Breast epithelium (tissue), 4 donors: ENCODE data around the gene SLC39A11. TPM values are rescaled to one million over a fixed set of nuclear protein-coding genes. Genes with fewer than 3 reads are reported as not detected.
A peak's percentile ranks its signal among the peaks of the same experiment; 100 is the strongest.

Source experiments
- DNase-seq, 2 donors: peaks; one replicate each; pipeline ENCODE4 v3.0.0-alpha.2; 2019; ENCODE audit warnings: low spot score in 2 of 2
- H3K27ac ChIP-seq, 2 donors: fragments of 200-600 bp; sonication (generic) in 1 of 2; one replicate each; pipeline ENCODE4 v1.5.1; 2016 to 2019; ENCODE audit warnings: mild to moderate bottlenecking in 1 of 2
- H3K27me3 ChIP-seq, 2 donors: fragments of 200-600 bp; sonication (generic) in 1 of 2; one replicate each; pipeline versions ENCODE4 v1.5.1 to v1.6.0; 2017 to 2019; ENCODE audit warnings: control low read depth in 1 of 2, mild to moderate bottlenecking in 1 of 2
- H3K36me3 ChIP-seq: fragments of 200-600 bp; one replicate; pipeline ENCODE4 v1.5.1; 2019
- H3K4me1 ChIP-seq, 2 donors: fragments of 200-600 bp; sonication (generic); one replicate each; pipeline ENCODE4 v1.5.1; 2016 to 2019; ENCODE audit warnings: control low read depth in 1 of 2
- H3K4me3 ChIP-seq, 3 donors: fragments of 200-600 bp; sonication (generic); 1 replicate in 2 of 3; 2 replicates in 1 of 3; pipeline ENCODE4 v1.5.1; 2016 to 2019; ENCODE audit warnings: mild to moderate bottlenecking in 3 of 3, moderate library complexity in 2 of 3
- H3K9me3 ChIP-seq, 2 donors: fragments of 200-600 bp; sonication (generic) in 1 of 2; one replicate each; pipeline ENCODE4 v1.5.1; 2016 to 2019; ENCODE audit warnings: control low read depth in 1 of 2
- POLR2A ChIP-seq: fragments of 450-650 bp; IDR thresholded peaks from one replicate; pipeline ENCODE4 v1.6.1; 2016; ENCODE audit warnings: antibody characterized with exemption, mild to moderate bottlenecking, moderate library complexity
- POLR2AphosphoS5 ChIP-seq, 3 donors: sonication (generic); formaldehyde crosslinking; IDR thresholded peaks; one replicate each; pipeline ENCODE4 v1.6.1; 2017; ENCODE audit warnings: antibody characterized with exemption in 3 of 3
- intact Hi-C: fragments of 100-400 bp; cut with DNase I; formaldehyde crosslinking; loops from one replicate; pipeline ENCODE4 v1.15.1; 2023; ENCODE audit warnings: low total_unique reads
- total RNA-seq, 3 donors: library from RNA; depleted of rRNA; stranded (reverse); fragments of >200 nt; gene quantifications; one replicate each; pipeline ENCODE4 v1.1.0, GENCODE V29; 2016
- TF ChIP-seq, protein P1 (sequence below), 3 donors: fragments of 450-650 bp; IDR thresholded peaks; one replicate each; pipeline ENCODE4 v1.5.1; 2016 to 2017; ENCODE audit warnings: antibody characterized with exemption in 3 of 3, mild to moderate bottlenecking in 3 of 3, moderate library complexity in 3 of 3

Gene SLC39A11
- total RNA-seq, 3 donors from 2014 or later: 31.8 to 54.6 (median 47.0) TPM

DNA sequence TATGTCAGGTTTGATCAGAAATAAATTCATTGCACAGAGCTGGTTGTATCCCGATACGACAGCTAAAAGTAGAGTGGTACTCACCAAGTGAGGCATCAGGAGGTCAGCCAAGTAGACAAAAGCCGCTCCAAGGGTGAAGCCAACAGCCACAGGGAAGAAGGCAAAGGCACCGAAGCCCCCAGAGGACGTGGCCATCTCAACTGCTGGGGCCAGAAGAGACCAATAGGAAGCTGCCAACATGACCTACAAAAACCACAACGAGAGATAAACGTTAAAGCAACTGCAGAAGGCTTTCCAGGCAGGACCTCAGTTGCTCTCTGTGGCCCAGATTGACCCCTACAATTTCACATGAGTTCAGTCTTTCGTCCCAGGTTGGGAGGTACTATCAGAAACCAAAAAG is 61.0 kb downstream of the SLC39A11 start:
- H3K9me3 ChIP-seq: no peaks in the 10 kb centered on the region
- TF ChIP-seq POLR2A (no peak), POLR2AphosphoS5 (IDR thresholded peaks at IDR 0.05) (no peak)
- TF ChIP-seq, protein P1, sequence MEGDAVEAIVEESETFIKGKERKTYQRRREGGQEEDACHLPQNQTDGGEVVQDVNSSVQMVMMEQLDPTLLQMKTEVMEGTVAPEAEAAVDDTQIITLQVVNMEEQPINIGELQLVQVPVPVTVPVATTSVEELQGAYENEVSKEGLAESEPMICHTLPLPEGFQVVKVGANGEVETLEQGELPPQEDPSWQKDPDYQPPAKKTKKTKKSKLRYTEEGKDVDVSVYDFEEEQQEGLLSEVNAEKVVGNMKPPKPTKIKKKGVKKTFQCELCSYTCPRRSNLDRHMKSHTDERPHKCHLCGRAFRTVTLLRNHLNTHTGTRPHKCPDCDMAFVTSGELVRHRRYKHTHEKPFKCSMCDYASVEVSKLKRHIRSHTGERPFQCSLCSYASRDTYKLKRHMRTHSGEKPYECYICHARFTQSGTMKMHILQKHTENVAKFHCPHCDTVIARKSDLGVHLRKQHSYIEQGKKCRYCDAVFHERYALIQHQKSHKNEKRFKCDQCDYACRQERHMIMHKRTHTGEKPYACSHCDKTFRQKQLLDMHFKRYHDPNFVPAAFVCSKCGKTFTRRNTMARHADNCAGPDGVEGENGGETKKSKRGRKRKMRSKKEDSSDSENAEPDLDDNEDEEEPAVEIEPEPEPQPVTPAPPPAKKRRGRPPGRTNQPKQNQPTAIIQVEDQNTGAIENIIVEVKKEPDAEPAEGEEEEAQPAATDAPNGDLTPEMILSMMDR (IDR thresholded peaks at IDR 0.05): no peak
- no peak overlapping the region for H3K27ac ChIP-seq
- H3K4me1 ChIP-seq: no peaks in the 10 kb centered on the region
- H3K4me3 ChIP-seq: no peak overlapping the region
- no peaks in the 10 kb centered on the region for H3K27me3 ChIP-seq
- no peaks in the 10 kb centered on the region for H3K36me3 ChIP-seq
- no peak for DNase-seq
- intact Hi-C loops: no loop called here

DNA sequence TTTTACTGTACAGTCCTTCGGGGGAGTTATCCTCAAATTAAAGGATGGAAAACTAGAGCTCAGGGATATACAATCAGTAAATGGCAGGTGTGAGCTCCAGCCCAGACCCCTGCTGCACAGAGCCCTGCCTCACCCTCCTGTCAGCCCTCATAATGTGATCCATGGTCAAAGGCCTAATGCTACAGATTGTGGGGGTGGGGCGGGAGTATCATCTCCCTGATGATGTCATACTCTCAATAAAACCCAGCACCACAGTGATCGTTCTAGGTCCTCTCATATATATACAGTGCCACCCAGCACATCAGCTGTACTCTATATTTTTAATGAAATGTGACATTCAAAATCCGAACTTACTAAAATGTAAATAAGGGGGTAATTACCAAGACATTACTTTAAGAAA is 61.5 kb downstream of the SLC39A11 start:
- TF ChIP-seq, protein P1 (IDR thresholded peaks at IDR 0.05): no peak
- TF ChIP-seq POLR2AphosphoS5 (IDR thresholded peaks at IDR 0.05): no peak
- no peak for TF ChIP-seq POLR2A
- intact Hi-C loops: no loop called here
- Histone ChIP-seq H3K36me3 (no peaks in the 10 kb centered on the region), H3K9me3 (no peaks in the 10 kb centered on the region), H3K27me3 (no peaks in the 10 kb centered on the region), H3K4me1 (no peaks in the 10 kb centered on the region), H3K4me3 (no peak overlapping the region), H3K27ac (no peak overlapping the region)
- DNase-seq: no peak

DNA sequence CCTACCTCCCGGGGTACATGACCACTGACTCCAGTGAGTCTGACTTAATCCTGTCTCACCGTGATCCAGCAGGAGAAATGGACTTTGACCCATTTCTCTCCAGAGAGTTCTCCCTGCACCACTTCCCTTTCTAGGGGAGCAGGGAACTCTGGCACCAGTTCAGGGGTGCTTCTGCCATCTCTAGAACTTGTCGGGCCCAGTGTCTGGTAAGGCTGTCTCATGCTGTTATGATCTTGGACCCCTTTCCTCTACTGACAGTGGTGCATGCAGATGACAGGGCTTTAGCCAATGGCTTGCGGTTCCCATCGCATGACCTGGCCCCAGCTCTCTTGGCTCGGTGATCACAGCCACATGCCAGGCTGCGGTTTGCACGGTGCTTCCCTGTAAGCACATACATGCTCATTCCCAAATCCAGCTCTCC is 62.0 kb downstream of the SLC39A11 start:
- TF ChIP-seq, protein P1 (IDR thresholded peaks at IDR 0.05): no peak
- TF ChIP-seq POLR2A: no peak
- no peak for TF ChIP-seq POLR2AphosphoS5 (IDR thresholded peaks at IDR 0.05)
- peak in 1 of 2 donors; percentile 28 for DNase-seq
- H3K27ac ChIP-seq: no peak overlapping the region
- H3K36me3 ChIP-seq: no peaks in the 10 kb centered on the region
- H3K4me3 ChIP-seq: no peak overlapping the region
- intact Hi-C loops: no loop called here
- no peaks in the 10 kb centered on the region for H3K27me3 ChIP-seq
- H3K9me3 ChIP-seq: no peaks in the 10 kb centered on the region
- H3K4me1 ChIP-seq: no peaks in the 10 kb centered on the region

DNA sequence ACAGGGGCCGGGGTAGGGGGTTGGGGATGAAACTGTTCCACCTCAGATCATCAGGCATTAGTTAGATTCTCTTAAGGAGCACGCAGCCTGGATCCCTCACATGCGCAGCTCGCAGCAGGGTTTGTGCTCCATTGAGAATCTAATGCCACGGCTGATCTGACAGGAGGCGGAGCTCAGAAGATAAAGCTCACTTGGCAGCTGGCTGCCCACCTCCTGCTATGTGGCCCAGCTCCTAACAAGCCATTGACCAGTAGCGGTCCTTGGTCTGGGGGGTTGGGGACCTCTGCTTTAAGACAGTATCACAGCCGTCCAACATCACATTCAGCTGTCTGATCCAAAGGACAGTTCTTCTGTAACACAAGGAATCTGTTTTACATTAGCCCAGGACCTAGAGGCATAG is 62.5 kb downstream of the SLC39A11 start:
- no peak overlapping the region for H3K27ac ChIP-seq
- intact Hi-C loops: no loop called here

DNA sequence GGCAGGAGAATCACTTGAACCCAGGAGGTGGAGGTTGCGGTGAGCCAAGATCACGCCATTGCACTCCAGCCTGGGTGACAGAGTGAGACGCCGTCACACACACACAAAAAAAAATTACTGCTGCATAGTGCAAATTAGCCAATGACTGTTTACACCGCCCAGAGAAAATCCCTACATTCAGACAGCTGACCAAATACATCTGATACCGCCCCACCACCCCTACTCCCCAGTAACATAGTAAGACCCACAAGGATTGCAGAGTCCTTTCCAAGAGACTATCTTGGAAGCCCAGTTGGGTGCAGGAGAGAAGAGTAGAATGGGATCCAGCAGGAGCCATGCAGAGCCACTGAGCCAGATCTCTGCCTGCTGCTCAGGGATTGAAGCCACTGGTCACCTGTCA is 63.5 kb downstream of the SLC39A11 start:
- intact Hi-C loops: no loop called here
- no peak overlapping the region for H3K4me3 ChIP-seq
- H3K9me3 ChIP-seq: peaks cover 0 to 2% of the 10 kb centered on the region in 2 donors
- no peak for TF ChIP-seq POLR2A
- no peak for TF ChIP-seq POLR2AphosphoS5 (IDR thresholded peaks at IDR 0.05)
- TF ChIP-seq, protein P1 (IDR thresholded peaks at IDR 0.05): no peak
- DNase-seq: no peak
- H3K36me3 ChIP-seq: no peaks in the 10 kb centered on the region
- H3K4me1 ChIP-seq: no peaks in the 10 kb centered on the region
- H3K27ac ChIP-seq: no peak overlapping the region
- H3K27me3 ChIP-seq: no peaks in the 10 kb centered on the region

More for the DNA sequence above, 62.5 kb downstream of the SLC39A11 start:
- Histone ChIP-seq H3K9me3 (no peaks in the 10 kb centered on the region), H3K4me1 (no peaks in the 10 kb centered on the region), H3K27me3 (no peaks in the 10 kb centered on the region), H3K4me3 (no peak overlapping the region), H3K36me3 (no peaks in the 10 kb centered on the region)
- no peak for TF ChIP-seq POLR2A
- TF ChIP-seq, protein P1 (IDR thresholded peaks at IDR 0.05): no peak
- TF ChIP-seq POLR2AphosphoS5 (IDR thresholded peaks at IDR 0.05): no peak
- DNase-seq: no peak
